ENCODE data around the gene SLC35D1.

Gene SLC35D1

GRCh38 chr1:67061266-67061665, 7.3 kb upstream of the SLC35D1 start:
- H3K36me3 Mint-ChIP-seq: no peaks in the 10 kb centered on the region
- DNase-seq (ENCODE audit: low spot score in 2 of 2) (no peak), ATAC-seq (ENCODE audit: low read depth) (no peak)
- H3K9me3 Mint-ChIP-seq: no peaks in the 10 kb centered on the region
- H3K4me3 Mint-ChIP-seq: no peak overlapping the region
- H3K4me1 Mint-ChIP-seq: no peaks in the 10 kb centered on the region
- peaks cover 2% of the 10 kb centered on the region for H3K27me3 Mint-ChIP-seq
- H3K27ac Mint-ChIP-seq: no peak overlapping the region

DNA sequence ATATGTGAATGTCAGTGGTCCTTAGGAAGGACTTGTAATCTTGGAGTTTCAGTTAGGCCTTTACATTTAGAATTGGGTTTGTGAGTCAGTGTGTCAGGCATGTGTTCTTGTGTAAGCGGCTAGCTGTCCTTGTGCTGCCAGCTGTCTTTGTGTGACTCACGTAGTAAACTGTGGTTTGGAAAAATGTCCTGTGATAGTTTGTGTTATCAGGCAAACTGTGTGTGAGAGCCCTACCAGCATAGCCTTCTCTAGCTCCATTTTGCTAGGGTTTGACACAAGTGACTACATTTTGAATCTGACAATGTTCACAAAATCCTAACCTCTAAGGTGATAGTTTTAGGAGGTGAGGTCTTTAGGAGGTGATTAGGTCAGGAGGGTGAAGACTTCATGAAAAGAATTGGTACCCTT, 6.9 kb upstream of the SLC35D1 start:
- Mint-ChIP-seq H3K9me3 (no peaks in the 10 kb centered on the region), H3K27me3 (peaks cover 2% of the 10 kb centered on the region), H3K27ac (no peak overlapping the region), H3K36me3 (no peaks in the 10 kb centered on the region), H3K4me1 (no peaks in the 10 kb centered on the region), H3K4me3 (no peak overlapping the region)
- DNase-seq (ENCODE audit: low spot score in 2 of 2): no peak
- no peak for ATAC-seq (ENCODE audit: low read depth)

- H3K36me3 Mint-ChIP-seq: no peaks in the 10 kb centered on the region
- DNase-seq (ENCODE audit: low spot score in 2 of 2) (no peak), ATAC-seq (ENCODE audit: low read depth) (no peak)
- peaks cover 2% of the 10 kb centered on the region for H3K27me3 Mint-ChIP-seq
- H3K4me1 Mint-ChIP-seq: no peaks in the 10 kb centered on the region
- no peak overlapping the region for H3K27ac Mint-ChIP-seq
- H3K9me3 Mint-ChIP-seq: no peaks in the 10 kb centered on the region
- no peak overlapping the region for H3K4me3 Mint-ChIP-seq
These were observed 5.4 kb upstream of the SLC35D1 start for GRCh38 chr1:67059346-67059745.

DNA sequence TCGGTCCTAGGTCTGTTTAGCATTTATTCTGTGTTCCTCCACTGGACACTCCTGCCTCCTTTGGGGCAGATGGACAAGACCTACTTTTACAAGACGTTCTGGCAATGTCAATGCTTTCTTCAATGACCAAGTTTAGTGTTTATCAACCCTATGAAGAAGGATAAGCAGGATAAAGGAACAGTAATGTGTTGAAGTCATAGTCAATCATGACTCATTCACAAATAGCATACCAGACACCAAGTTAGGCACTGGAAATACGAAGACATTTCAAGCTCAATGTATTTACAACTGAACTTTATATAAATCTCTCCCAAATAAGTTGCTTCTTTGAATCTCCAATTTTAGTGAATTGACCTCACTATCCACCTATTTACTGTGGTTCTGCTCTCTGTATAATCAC, 4.8 kb upstream of the SLC35D1 start:
- Mint-ChIP-seq H3K36me3 (no peaks in the 10 kb centered on the region), H3K9me3 (no peaks in the 10 kb centered on the region), H3K4me1 (no peaks in the 10 kb centered on the region), H3K27ac (no peak overlapping the region), H3K27me3 (no peaks in the 10 kb centered on the region), H3K4me3 (no peak overlapping the region)
- no peak for DNase-seq (ENCODE audit: low spot score in 2 of 2)
- no peak for ATAC-seq (ENCODE audit: low read depth)

- H3K4me1 Mint-ChIP-seq: no peaks in the 10 kb centered on the region
- H3K4me3 Mint-ChIP-seq: no peak overlapping the region
- no peak for ATAC-seq (ENCODE audit: low read depth)
- no peaks in the 10 kb centered on the region for H3K27me3 Mint-ChIP-seq
- no peak for DNase-seq (ENCODE audit: low spot score in 2 of 2)
- no peak overlapping the region for H3K27ac Mint-ChIP-seq
- H3K36me3 Mint-ChIP-seq: no peaks in the 10 kb centered on the region
- H3K9me3 Mint-ChIP-seq: no peaks in the 10 kb centered on the region
These were observed 4.3 kb upstream of the SLC35D1 start for GRCh38 chr1:67058242-67058641.

DNA sequence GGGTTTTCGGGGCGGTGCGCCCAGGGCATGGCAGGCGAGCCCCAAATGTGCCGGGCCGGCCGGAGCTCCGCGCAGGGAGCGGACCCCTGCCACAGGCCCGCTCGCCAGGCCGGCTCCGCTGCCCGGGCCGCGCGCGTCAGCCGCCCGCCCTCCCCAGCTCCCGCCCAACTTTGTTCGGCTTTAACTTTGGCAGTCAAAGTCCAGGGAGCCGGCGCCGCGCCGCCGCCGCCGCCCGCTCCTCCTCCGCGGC, 488 bp downstream of the SLC35D1 start:
- peak; percentile 34 to 54 for DNase-seq (ENCODE audit: low spot score in 2 of 2)
- peak; percentile 37 for ATAC-seq (ENCODE audit: low read depth)
- Mint-ChIP-seq H3K27me3 (no peaks in the 10 kb centered on the region), H3K36me3 (peaks cover 4% of the 10 kb centered on the region), H3K4me1 (peaks cover 10% of the 10 kb centered on the region), H3K27ac (peak overlapping the region; percentile 94), H3K9me3 (no peaks in the 10 kb centered on the region), H3K4me3 (peak overlapping the region; percentile 96)

DNA sequence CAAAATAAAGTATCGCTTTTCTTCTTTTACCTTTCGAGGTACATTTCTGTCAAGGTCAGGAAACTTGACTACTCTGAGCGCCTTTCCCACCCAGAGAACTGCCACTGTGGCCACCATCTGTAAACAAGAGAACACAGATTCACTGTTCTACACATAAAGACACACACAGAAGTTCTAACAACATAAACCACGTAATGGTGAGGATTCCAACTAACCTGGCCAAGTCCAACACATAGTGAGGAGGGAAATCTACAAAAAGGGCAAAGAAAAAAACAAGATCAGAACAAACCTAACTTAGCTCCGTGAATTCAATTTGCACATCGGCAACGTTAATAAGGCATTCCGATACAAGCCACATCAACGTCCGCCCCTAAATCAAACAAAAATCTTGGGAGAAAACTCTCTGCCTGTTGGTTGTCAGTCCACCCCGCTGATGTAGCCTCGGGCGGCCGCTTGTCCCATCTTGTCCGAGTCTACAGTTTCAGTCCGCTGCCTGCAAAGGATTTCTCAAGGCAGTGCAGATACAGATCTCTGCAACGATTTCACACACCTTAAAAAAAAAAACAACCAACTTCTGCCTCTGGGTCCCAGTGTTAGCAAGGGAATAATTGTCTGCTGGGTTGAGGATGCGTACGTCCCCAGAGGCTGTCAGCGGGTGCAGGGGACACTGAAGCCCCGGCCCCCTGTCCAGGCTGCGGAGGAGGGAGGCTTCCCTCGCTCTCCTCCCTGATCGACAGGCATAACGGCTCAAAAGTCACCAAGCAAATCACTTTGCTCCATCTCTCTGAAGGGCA, 1.0 kb downstream of the SLC35D1 start:
- Mint-ChIP-seq H3K4me1 (peaks cover 10% of the 10 kb centered on the region), H3K27me3 (no peaks in the 10 kb centered on the region)

GRCh38 chr1:67051196-67051595, 2.8 kb downstream of the SLC35D1 start:
- Mint-ChIP-seq H3K27me3 (no peaks in the 10 kb centered on the region), H3K9me3 (no peaks in the 10 kb centered on the region), H3K27ac (peak overlapping the region; percentile 45), H3K4me3 (no peak overlapping the region), H3K36me3 (peaks cover 10% of the 10 kb centered on the region), H3K4me1 (peaks cover 10% of the 10 kb centered on the region)
- no peak for DNase-seq (ENCODE audit: low spot score in 2 of 2)
- ATAC-seq (ENCODE audit: low read depth): no peak

More for the DNA sequence above, 1.0 kb downstream of the SLC35D1 start:
- ATAC-seq (ENCODE audit: low read depth) (no peak), DNase-seq (ENCODE audit: low spot score in 2 of 2) (no peak)
- Mint-ChIP-seq H3K9me3 (no peaks in the 10 kb centered on the region), H3K4me3 (peak overlapping the region; percentile 84), H3K27ac (peak overlapping the region; percentile 94), H3K36me3 (peaks cover 4% of the 10 kb centered on the region)

DNA sequence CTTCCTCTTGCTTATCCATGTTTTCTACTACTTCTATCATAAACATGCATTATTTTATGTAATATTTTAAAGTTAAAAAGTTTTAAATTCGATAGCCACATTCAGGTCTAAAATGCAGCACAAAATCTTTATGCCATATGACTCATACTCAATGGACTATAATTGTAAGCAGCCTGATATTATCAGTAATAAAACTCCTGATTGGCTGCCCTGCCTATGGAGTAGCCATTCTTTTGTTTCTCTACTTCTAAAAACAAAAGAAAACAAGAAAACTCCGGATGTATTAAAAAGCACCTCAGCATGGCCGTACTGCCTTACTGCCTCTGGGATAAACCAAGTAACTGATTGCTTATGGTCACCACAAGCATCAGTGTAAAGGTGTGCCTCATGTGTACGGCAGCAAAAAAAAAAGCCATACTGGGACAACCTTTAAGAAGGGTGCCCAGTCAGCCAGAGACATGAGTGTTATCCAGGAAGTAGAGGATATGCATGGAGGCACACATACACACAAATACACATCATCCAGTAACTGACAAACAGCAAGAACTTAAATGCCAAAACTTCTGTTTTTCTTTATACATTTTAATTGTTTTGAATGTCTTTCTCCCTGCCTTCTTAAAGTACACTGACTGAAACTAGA, 9.2 kb downstream of the SLC35D1 start:
- ATAC-seq (ENCODE audit: low read depth) (peak; percentile 31), DNase-seq (ENCODE audit: low spot score in 2 of 2) (no peak)
- H3K4me1 Mint-ChIP-seq: peaks cover 7% of the 10 kb centered on the region
- H3K27me3 Mint-ChIP-seq: no peaks in the 10 kb centered on the region
- no peak overlapping the region for H3K4me3 Mint-ChIP-seq
- no peak overlapping the region for H3K27ac Mint-ChIP-seq
- no peaks in the 10 kb centered on the region for H3K9me3 Mint-ChIP-seq
- H3K36me3 Mint-ChIP-seq: peaks cover 32% of the 10 kb centered on the region

- Mint-ChIP-seq H3K9me3 (no peaks in the 10 kb centered on the region), H3K36me3 (peaks cover 41% of the 10 kb centered on the region), H3K27ac (no peak overlapping the region), H3K4me1 (peaks cover 7% of the 10 kb centered on the region), H3K27me3 (no peaks in the 10 kb centered on the region), H3K4me3 (no peak overlapping the region)
- DNase-seq (ENCODE audit: low spot score in 2 of 2) (no peak), ATAC-seq (ENCODE audit: low read depth) (no peak)
These were observed 10.6 kb downstream of the SLC35D1 start for GRCh38 chr1:67043366-67043765.

DNA sequence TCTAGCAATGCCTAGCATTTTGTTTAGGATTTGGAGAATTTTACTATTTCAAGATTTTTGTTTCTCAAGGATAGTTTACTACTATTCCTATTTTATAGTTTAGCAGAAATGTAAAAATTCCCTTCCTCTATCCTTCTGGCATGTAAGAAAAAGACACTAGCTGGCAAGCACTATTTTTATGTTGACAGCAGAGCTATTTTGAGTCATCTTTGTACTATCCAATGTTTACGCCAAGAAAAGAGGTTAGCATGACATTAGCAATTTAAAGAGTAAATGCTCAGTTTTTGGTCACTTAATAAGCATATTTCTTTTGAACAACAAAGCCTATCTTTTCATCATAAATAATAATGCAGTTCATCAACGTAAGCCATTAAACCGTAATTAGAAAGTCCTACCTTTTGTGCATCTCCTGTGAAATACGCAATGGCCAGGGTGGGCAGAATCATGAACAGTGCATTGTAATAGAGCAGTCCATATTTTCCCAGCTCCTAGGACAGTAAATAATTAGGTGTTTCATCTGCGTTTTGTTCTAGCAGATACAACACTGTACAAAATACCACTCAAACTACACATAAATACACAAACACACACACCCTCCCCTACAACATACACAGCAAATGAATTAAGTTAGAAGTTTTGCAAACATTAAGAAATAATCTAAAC, 12.0 kb downstream of the SLC35D1 start:
- Mint-ChIP-seq H3K36me3 (peaks cover 45% of the 10 kb centered on the region), H3K9me3 (no peaks in the 10 kb centered on the region)

DNA sequence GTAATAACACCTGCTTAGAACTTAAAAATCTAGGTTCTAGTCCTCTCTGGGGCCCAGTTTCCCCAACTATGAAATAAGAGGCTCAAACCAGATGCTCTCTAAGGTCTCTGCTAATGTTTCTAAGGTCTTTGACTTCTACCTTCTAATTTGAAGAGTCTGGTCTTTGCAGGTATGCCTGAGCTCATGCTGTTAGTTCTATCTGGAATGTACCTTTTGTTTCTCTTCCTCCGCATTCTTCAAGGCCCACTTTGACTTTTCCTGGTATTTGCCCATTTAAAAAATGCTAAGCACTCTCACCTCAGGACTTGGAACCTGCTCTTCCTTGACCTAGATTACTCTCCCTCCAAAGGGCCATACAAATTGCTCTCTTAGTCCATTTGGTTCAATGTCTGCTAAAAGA, 13.5 kb downstream of the SLC35D1 start:
- peaks cover 44% of the 10 kb centered on the region for H3K36me3 Mint-ChIP-seq
- no peaks in the 10 kb centered on the region for H3K27me3 Mint-ChIP-seq
- ATAC-seq (ENCODE audit: low read depth): no peak
- H3K4me1 Mint-ChIP-seq: peaks cover 7% of the 10 kb centered on the region
- H3K4me3 Mint-ChIP-seq: no peak overlapping the region
- no peak for DNase-seq (ENCODE audit: low spot score in 2 of 2)
- no peak overlapping the region for H3K27ac Mint-ChIP-seq
- peaks cover 2% of the 10 kb centered on the region for H3K9me3 Mint-ChIP-seq

More for the DNA sequence above, 12.0 kb downstream of the SLC35D1 start:
- Mint-ChIP-seq H3K27me3 (no peaks in the 10 kb centered on the region), H3K4me3 (no peak overlapping the region), H3K4me1 (peaks cover 7% of the 10 kb centered on the region), H3K27ac (no peak overlapping the region)
- ATAC-seq (ENCODE audit: low read depth) (no peak), DNase-seq (ENCODE audit: low spot score in 2 of 2) (no peak)

GRCh38 chr1:67031859-67032247, 22.1 kb downstream of the SLC35D1 start:
- peaks cover 22% of the 10 kb centered on the region for H3K36me3 Mint-ChIP-seq
- no peak overlapping the region for H3K27ac Mint-ChIP-seq
- ATAC-seq (ENCODE audit: low read depth) (no peak), DNase-seq (ENCODE audit: low spot score in 2 of 2) (no peak)
- H3K4me3 Mint-ChIP-seq: no peak overlapping the region
- no peaks in the 10 kb centered on the region for H3K27me3 Mint-ChIP-seq
- peaks cover 2% of the 10 kb centered on the region for H3K9me3 Mint-ChIP-seq
- no peaks in the 10 kb centered on the region for H3K4me1 Mint-ChIP-seq

DNA sequence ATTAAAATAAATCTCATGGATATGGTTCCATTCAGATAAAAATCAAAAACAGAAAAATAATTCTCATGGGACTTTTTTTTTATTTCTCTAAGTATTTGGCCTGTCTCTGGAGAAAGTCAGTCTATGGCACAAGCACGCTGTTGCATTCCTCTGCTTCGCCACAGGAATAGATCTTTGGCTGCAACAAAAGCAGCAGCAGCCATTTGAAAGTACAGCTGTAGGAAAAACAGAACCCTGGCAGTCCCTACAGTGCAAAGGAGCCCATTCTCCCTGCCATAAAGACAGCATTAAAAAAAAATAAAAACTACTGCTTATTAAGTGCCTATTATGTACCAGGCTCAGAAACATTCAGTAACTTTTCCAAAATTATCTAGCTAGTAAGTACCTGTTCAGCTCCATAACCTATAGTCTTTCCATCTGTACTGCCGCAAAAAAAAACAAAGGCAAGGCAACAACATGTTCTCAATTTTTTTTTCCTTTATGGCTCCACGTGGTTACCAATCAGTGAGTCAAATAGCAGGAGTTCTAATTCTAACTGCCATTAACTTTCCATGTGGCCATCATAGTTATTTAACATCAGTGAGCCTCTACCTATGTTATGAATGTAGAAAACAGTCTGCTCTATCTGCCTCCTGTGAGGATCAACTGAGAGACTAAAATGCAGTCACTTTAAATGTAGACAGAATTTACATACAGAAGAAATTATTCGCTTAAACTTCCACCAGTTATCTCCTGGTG, 22.7 kb downstream of the SLC35D1 start:
- peaks cover 16% of the 10 kb centered on the region for H3K36me3 Mint-ChIP-seq
- no peak for ATAC-seq (ENCODE audit: low read depth)
- no peaks in the 10 kb centered on the region for H3K4me1 Mint-ChIP-seq
- no peak for DNase-seq (ENCODE audit: low spot score in 2 of 2)
- no peak overlapping the region for H3K4me3 Mint-ChIP-seq
- H3K27me3 Mint-ChIP-seq: no peaks in the 10 kb centered on the region
- H3K27ac Mint-ChIP-seq: no peak overlapping the region
- H3K9me3 Mint-ChIP-seq: no peaks in the 10 kb centered on the region

All from memory B cell (primary cell).